22Rv1 (cell line): ENCODE measurements around the gene STRIT1.

ENCODE experiments used
- CTCF ChIP-seq: fragments of 450-650 bp; IDR thresholded peaks from 2 replicates; pipeline ENCODE4 v1.5.1; 2017; ENCODE audit warnings: mild to moderate bottlenecking
- ZFX ChIP-seq: fragments of 450-650 bp; IDR thresholded peaks from 2 replicates; pipeline ENCODE4 v1.6.1; 2017; ENCODE audit warnings: antibody characterized with exemption, borderline replicate concordance

- no peak for TF ChIP-seq CTCF
- no peak for TF ChIP-seq ZFX
Measured at GRCh38 chr3:155281912-155282311, 11.6 kb downstream of the STRIT1 start.
